ENCODE data around the gene DOCK10. TPM values are rescaled to one million over a fixed set of nuclear protein-coding genes. Genes with fewer than 3 reads are reported as not detected.

DOCK10 gene
- total and polyA plus RNA-seq, 10 of the 15 experiments (the other 5 are each of a cell fraction or from before 2014, with no cell fraction given) = 16.9 to 120 (median 85.5) TPM

DNA sequence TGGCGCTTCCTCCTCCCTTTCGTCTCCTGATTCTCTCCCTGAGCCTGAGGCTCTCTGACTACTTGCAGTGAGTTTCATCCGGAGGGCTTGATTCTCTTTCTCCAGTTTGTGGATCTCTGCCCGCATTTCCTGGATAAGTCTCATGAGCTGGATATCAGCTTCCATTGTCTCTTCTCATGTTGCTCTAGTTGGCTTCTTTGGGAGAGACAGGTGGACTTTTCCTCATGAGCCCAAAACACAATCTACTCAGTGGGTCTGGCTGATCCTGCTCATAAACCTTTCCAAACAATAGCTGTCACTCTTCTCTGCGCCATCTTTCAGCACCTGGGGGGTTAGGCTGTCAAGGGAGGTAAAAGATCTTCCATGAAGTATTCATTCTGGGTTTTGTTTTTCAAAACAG, 326.1 kb downstream of the DOCK10 start, which contains the start of gene CCDC195:
TSS of gene CCDC195 (minus strand) at position 165 of the 400 bp plus-strand sequence. CDS start at position 165, 0 bp downstream.
- Histone ChIP-seq H3K4me3 (no peak within 1 kb of the TSS), H3K79me2 (ENCODE audit: control insufficient read depth, insufficient read depth, low read length) (no peaks in the 10 kb centered on the region), H3K27me3 (replicated peaks in 1 of 2; ENCODE audit: control insufficient read depth in 2 of 2, insufficient read depth in 2 of 2, low read length in 1 of 2) (no peaks in the 10 kb centered on the region), H3K27ac (ENCODE audit: control insufficient read depth, insufficient read depth) (no peak within 1 kb of the TSS), H3K36me3 (ENCODE audit: control insufficient read depth in 2 of 2, insufficient read depth in 2 of 2, low read length in 1 of 2) (no peaks in the 10 kb centered on the region), H3K9ac (ENCODE audit: control insufficient read depth, insufficient read depth, low read length) (no peak within 1 kb of the TSS), H2AFZ (ENCODE audit: control insufficient read depth, low read depth, low read length) (no peak within 1 kb of the TSS), H3K4me2 (ENCODE audit: control insufficient read depth, insufficient read depth) (no peak within 1 kb of the TSS), H4K20me1 (ENCODE audit: control insufficient read depth, insufficient read depth) (no peaks in the 10 kb centered on the region), H3K4me1 (ENCODE audit: control insufficient read depth, insufficient read depth, low read length) (no peaks in the 10 kb centered on the region), H3K9me3 (replicated peaks; ENCODE audit: control insufficient read depth, insufficient read depth, low read length) (no peaks in the 10 kb centered on the region)
- no peak for DNase-seq (ENCODE audit: low read depth, low spot score)
- POLR2A ChIA-PET = no interaction called here
- intact Hi-C loops (cut with micrococcal nuclease; ENCODE audit: unreplicated experiment) = no loop called here
- CTCF ChIA-PET = no interaction called here
- no peak for ATAC-seq
- no peak for TF ChIP-seq ZNF217 (IDR thresholded peaks at IDR 0.05)
- TF ChIP-seq, protein P1, sequence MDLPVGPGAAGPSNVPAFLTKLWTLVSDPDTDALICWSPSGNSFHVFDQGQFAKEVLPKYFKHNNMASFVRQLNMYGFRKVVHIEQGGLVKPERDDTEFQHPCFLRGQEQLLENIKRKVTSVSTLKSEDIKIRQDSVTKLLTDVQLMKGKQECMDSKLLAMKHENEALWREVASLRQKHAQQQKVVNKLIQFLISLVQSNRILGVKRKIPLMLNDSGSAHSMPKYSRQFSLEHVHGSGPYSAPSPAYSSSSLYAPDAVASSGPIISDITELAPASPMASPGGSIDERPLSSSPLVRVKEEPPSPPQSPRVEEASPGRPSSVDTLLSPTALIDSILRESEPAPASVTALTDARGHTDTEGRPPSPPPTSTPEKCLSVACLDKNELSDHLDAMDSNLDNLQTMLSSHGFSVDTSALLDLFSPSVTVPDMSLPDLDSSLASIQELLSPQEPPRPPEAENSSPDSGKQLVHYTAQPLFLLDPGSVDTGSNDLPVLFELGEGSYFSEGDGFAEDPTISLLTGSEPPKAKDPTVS (IDR thresholded peaks at IDR 0.05; ENCODE audit: low read depth, low read length) = no peak
- TF ChIP-seq PAX5 (IDR thresholded peaks at IDR 0.05; ENCODE audit: borderline replicate concordance, low read depth, low read length) = no peak
- no peak for TF ChIP-seq BACH1 (IDR thresholded peaks at IDR 0.05; ENCODE audit: borderline replicate concordance)
- TF ChIP-seq, protein P2, sequence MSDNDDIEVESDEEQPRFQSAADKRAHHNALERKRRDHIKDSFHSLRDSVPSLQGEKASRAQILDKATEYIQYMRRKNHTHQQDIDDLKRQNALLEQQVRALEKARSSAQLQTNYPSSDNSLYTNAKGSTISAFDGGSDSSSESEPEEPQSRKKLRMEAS (IDR thresholded peaks at IDR 0.05; ENCODE audit: low read depth, low read length) = no peak
- no peak for TF ChIP-seq RCOR1 (conservative IDR thresholded peaks at IDR 0.05; ENCODE audit: low read depth, low read length)
- TF ChIP-seq TARDBP (IDR thresholded peaks at IDR 0.05; ENCODE audit: borderline replicate concordance) = no peak
- TF ChIP-seq ZNF384 (IDR thresholded peaks at IDR 0.05; ENCODE audit: borderline replicate concordance, low read depth, low read length) = no peak
- TF ChIP-seq YBX1 (IDR thresholded peaks at IDR 0.05) = no peak
- no peak for TF ChIP-seq PAX8 (IDR thresholded peaks at IDR 0.05)
- TF ChIP-seq NR2C1 (IDR thresholded peaks at IDR 0.05) = no peak
- TF ChIP-seq SRF (IDR thresholded peaks at IDR 0.05; ENCODE audit: low read depth in 2 of 2, low read length in 2 of 2) = no peak
- TF ChIP-seq ASH2L (IDR thresholded peaks at IDR 0.05; ENCODE audit: borderline replicate concordance, low read depth) = no peak
- no peak for TF ChIP-seq IRF4 (IDR thresholded peaks at IDR 0.05; ENCODE audit: low read depth, low read length)
- TF ChIP-seq, protein P3, sequence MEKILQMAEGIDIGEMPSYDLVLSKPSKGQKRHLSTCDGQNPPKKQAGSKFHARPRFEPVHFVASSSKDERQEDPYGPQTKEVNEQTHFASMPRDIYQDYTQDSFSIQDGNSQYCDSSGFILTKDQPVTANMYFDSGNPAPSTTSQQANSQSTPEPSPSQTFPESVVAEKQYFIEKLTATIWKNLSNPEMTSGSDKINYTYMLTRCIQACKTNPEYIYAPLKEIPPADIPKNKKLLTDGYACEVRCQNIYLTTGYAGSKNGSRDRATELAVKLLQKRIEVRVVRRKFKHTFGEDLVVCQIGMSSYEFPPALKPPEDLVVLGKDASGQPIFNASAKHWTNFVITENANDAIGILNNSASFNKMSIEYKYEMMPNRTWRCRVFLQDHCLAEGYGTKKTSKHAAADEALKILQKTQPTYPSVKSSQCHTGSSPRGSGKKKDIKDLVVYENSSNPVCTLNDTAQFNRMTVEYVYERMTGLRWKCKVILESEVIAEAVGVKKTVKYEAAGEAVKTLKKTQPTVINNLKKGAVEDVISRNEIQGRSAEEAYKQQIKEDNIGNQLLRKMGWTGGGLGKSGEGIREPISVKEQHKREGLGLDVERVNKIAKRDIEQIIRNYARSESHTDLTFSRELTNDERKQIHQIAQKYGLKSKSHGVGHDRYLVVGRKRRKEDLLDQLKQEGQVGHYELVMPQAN (conservative IDR thresholded peaks at IDR 0.05) = no peak
- BruUV-seq (replicated peaks) = no TSS peak
- SMC1A ChIA-PET (ENCODE audit: uncharacterized antibody, unreplicated experiment) = interaction anchor here (1.1 kb wide), 1 partner anchor 65 kb away, joined by 3 read pairs; no protein-coding TSS in a partner anchor
- FAIRE-seq = no peak
- in situ Hi-C loops (cut with MboI) = no loop called here
- 66% methylated on average over 5 of the region's 5 CpGs for WGBS (ENCODE audit: insufficient coverage, insufficient replicate concordance, low lambda C conversion rate, missing lambda C conversion rate)
- RAD21 ChIA-PET (ENCODE audit: unreplicated experiment) = no interaction called here
